Activated B cell treated with CpG ODN at 0.5 μM for 24 hours (primary cell): Measurements from ENCODE around the gene LYPD8. TPM values are rescaled to one million over a fixed set of nuclear protein-coding genes. Genes with fewer than 3 reads are reported as not detected.
A peak's percentile ranks its signal among the peaks of the same experiment; 100 is the strongest.

ENCODE experiments used
- ATAC-seq: fragments of 200-7000 bp; cut with Tn5 transposase; one replicate; pipeline ENCODE4 v1.10.0; 2021; ENCODE audit warnings: low read depth, mild to moderate bottlenecking, moderate library complexity
- CTCF ChIA-PET: fragments of 350-600 bp; sonication (Branson Sonifier 250); formaldehyde crosslinking; loops from one replicate; lab custom pipeline; 2021; ENCODE audit warnings: antibody characterized with exemption; lab: Charles Lee
- POLR2A ChIA-PET: fragments of 350-600 bp; sonication (Branson Sonifier 250); formaldehyde crosslinking; loops from one replicate; lab custom pipeline; 2021; ENCODE audit warnings: antibody characterized with exemption; lab: Charles Lee
- DNase-seq: peaks from one replicate; pipeline ENCODE4 v3.0.0; 2022
- H3K27ac Mint-ChIP-seq: one replicate; pipeline ENCODE4 v1.8.0; 2020; ENCODE audit warnings: mixed read lengths
- H3K27me3 Mint-ChIP-seq: one replicate; pipeline ENCODE4 v1.8.0; 2021; ENCODE audit warnings: mixed read lengths
- H3K36me3 Mint-ChIP-seq: one replicate; pipeline ENCODE4 v1.8.0; 2021; ENCODE audit warnings: low read depth, mixed read lengths
- H3K4me1 Mint-ChIP-seq: one replicate; pipeline ENCODE4 v1.8.0; 2021; ENCODE audit warnings: mixed read lengths
- H3K4me3 Mint-ChIP-seq: one replicate; pipeline ENCODE4 v1.8.0; 2020; ENCODE audit warnings: mild to moderate bottlenecking, mixed read lengths
- H3K9me3 Mint-ChIP-seq: one replicate; pipeline ENCODE4 v1.8.0; 2020; ENCODE audit warnings: mixed read lengths
- intact Hi-C: fragments of 100-400 bp; cut with micrococcal nuclease; formaldehyde crosslinking; loops from one replicate; pipeline ENCODE4 v1.15.1; 2024
- total RNA-seq: library from RNA; stranded (reverse); gene quantifications from 2 replicates; pipeline ENCODE4 v1.2.3, GENCODE V29; 2022
- TF ChIP-seq, protein P1 (sequence below): fragments of 200-600 bp; IDR thresholded peaks from one replicate; pipeline ENCODE4 v1.8.0; 2022; ENCODE audit warnings: antibody characterized with exemption, mild to moderate bottlenecking

Gene LYPD8
- total RNA-seq, 1 donor from 2014 or later, result not detected

DNA sequence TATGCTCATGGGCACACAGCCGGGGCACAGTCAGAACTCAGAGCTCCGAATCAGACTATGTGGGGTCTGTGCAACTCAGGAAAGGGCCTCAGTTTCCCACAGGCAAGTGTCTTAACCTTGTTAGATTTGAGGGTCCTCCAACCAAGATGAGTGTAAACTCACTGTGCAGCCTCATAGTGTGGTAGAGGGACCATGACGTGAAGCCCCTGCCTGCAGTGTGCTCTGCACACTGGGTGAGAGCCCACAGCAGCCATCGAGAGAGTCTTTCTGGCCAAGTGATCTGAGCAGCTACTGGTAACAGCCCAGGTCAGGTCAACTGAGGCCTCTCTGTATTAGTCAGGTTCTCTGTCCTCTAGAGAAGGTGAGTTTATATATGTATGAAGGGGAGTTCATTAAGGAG, 592 bp upstream of the LYPD8 start:
- H3K36me3 Mint-ChIP-seq, result no peaks in the 10 kb centered on the region
- H3K27ac Mint-ChIP-seq, result no peak overlapping the region
- TF ChIP-seq, protein P1, sequence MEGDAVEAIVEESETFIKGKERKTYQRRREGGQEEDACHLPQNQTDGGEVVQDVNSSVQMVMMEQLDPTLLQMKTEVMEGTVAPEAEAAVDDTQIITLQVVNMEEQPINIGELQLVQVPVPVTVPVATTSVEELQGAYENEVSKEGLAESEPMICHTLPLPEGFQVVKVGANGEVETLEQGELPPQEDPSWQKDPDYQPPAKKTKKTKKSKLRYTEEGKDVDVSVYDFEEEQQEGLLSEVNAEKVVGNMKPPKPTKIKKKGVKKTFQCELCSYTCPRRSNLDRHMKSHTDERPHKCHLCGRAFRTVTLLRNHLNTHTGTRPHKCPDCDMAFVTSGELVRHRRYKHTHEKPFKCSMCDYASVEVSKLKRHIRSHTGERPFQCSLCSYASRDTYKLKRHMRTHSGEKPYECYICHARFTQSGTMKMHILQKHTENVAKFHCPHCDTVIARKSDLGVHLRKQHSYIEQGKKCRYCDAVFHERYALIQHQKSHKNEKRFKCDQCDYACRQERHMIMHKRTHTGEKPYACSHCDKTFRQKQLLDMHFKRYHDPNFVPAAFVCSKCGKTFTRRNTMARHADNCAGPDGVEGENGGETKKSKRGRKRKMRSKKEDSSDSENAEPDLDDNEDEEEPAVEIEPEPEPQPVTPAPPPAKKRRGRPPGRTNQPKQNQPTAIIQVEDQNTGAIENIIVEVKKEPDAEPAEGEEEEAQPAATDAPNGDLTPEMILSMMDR, result no peak
- no peak for ATAC-seq
- H3K27me3 Mint-ChIP-seq, result no peaks in the 10 kb centered on the region
- POLR2A ChIA-PET, result no interaction called here
- no peak for DNase-seq
- peaks cover 9% of the 10 kb centered on the region for H3K4me1 Mint-ChIP-seq
- intact Hi-C loops, result no loop called here
- CTCF ChIA-PET, result no interaction called here
- H3K4me3 Mint-ChIP-seq, result no peak overlapping the region
- no peaks in the 10 kb centered on the region for H3K9me3 Mint-ChIP-seq

DNA sequence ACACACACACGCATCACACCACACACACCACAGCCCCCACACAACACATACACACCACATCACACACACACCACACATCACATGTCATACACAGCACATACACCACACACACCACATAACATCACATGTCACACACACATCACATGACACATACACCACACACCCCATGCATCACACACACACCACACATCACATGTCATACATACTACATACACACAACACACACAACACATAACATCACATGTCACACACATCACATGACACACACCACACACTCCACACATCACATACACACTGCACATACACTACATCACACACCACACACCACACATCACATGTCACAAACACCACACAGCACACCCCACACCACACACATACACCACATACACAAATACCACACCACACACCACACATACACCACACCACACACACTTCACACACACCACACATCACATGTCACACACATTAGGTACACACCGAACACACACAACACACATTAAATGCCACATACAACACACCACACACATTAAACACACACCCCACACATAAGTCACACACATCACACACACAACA, 1.8 kb downstream of the LYPD8 start:
- Mint-ChIP-seq H3K27me3 (no peaks in the 10 kb centered on the region), H3K9me3 (no peaks in the 10 kb centered on the region), H3K27ac (no peak overlapping the region), H3K4me1 (peaks cover 16% of the 10 kb centered on the region), H3K4me3 (no peak overlapping the region), H3K36me3 (no peaks in the 10 kb centered on the region)
- TF ChIP-seq, protein P1, result no peak
- intact Hi-C loops, result loop anchor here (5.0 kb wide), 1 partner anchor 39 kb away; no protein-coding TSS in a partner anchor
- ATAC-seq (no peak), DNase-seq (no peak)
- CTCF ChIA-PET, result no interaction called here
- POLR2A ChIA-PET, result no interaction called here

DNA sequence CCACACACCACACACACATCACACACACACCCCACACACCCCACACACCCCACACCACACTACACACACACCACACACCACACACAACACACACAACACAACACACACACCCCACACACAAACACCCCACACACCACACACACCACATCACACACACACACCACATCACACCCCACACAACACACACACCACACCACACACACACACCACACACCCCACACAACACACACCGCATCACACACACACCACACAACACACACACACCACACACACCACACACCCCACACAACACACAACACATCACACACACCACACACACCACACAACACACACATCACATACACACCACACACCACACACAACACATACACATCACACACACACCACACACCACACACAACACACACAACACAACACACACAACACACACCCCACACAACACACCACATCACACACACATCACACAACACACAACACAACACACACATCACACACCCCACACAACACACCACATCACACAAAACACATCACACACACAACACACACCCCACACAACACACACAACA, 2.4 kb downstream of the LYPD8 start:
- no peak overlapping the region for H3K27ac Mint-ChIP-seq
- no peaks in the 10 kb centered on the region for H3K27me3 Mint-ChIP-seq
- H3K4me3 Mint-ChIP-seq, result no peak overlapping the region
- TF ChIP-seq, protein P1, result no peak
- H3K9me3 Mint-ChIP-seq, result no peaks in the 10 kb centered on the region
- no peak for ATAC-seq
- ChIA-PET POLR2A (no interaction called here), CTCF (no interaction called here)
- H3K4me1 Mint-ChIP-seq, result peaks cover 16% of the 10 kb centered on the region
- H3K36me3 Mint-ChIP-seq, result no peaks in the 10 kb centered on the region
- no peak for DNase-seq
- intact Hi-C loops, result loop anchor here (5.0 kb wide), 1 partner anchor 39 kb away; no protein-coding TSS in a partner anchor

DNA sequence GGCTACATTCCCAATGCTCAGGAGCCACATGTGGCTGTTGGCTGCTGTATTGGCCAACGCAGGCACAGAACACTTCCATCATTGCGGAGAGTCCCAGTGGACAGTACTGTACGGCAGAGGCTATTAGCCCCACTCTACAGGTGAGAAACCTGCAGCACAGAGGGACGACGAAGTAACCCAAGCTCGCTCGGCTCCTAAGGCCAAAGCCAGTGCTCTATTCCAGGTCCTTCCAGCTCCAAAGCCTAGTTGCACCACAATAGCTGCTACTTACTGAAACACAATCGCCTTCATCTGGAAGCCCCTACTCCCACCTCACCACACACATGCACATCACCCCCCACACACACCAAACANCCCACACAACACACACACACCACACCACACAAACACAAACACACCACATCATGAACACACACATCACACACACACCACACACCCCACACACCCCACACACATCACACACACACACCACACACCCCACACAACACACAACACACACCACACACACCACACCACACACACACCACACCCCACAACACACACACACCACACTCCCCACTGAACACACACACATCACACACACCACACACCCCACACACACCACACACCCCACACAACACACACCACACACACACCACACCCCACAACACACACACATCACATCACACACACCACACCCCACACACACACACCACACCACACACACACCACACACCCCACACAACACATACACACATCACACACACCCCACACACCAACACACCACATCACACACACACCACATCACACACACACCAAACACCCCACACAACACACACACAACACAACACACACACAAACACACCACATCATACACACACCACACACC, 3.2 kb downstream of the LYPD8 start:
- ATAC-seq, result peak; percentile 31
- ChIA-PET CTCF (no interaction called here), POLR2A (no interaction called here)
- TF ChIP-seq, protein P1, result no peak
- no peaks in the 10 kb centered on the region for H3K27me3 Mint-ChIP-seq
- H3K4me3 Mint-ChIP-seq, result no peak overlapping the region
- intact Hi-C loops, result loop anchor here (5.0 kb wide), 1 partner anchor 40 kb away; no protein-coding TSS in a partner anchor
- H3K36me3 Mint-ChIP-seq, result no peaks in the 10 kb centered on the region
- H3K27ac Mint-ChIP-seq, result peak overlapping the region; percentile 16
- no peak for DNase-seq
- H3K9me3 Mint-ChIP-seq, result no peaks in the 10 kb centered on the region
- H3K4me1 Mint-ChIP-seq, result peaks cover 16% of the 10 kb centered on the region

DNA sequence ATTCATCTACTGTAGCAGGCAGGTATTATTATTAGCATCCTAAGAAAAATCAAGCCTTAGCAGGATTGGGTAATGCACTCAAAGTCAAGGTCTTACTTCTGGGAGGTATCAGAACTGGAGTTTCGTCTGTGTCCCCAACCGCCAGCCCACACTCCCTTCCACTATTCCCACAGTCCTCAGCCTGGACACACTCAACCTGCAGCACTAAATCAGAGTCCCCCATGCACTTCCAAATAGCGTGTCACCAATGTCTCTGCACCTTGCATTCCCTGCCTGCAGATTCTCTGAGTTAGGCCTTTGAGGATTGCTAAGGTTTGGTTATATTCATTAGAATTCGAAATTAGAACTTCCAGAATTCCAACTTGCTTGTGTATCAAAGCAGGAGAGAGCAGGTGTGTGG, 3.9 kb downstream of the LYPD8 start:
- intact Hi-C loops, result loop anchor here (5.0 kb wide), 1 partner anchor 41 kb away; no protein-coding TSS in a partner anchor
- TF ChIP-seq, protein P1, result no peak
- H3K27ac Mint-ChIP-seq, result peak overlapping the region; percentile 16
- H3K9me3 Mint-ChIP-seq, result no peaks in the 10 kb centered on the region
- DNase-seq (no peak), ATAC-seq (no peak)
- H3K36me3 Mint-ChIP-seq, result no peaks in the 10 kb centered on the region
- H3K27me3 Mint-ChIP-seq, result no peaks in the 10 kb centered on the region
- H3K4me3 Mint-ChIP-seq, result no peak overlapping the region
- CTCF ChIA-PET, result no interaction called here
- POLR2A ChIA-PET, result no interaction called here
- H3K4me1 Mint-ChIP-seq, result peaks cover 16% of the 10 kb centered on the region
